PC-9 (cell line): ENCODE results near the gene FARS2.

ENCODE experiments used
- CTCF ChIP-seq: fragments of 200-600 bp; sonication (generic); conservative IDR thresholded peaks from 2 replicates; pipeline ENCODE4 v1.6.1; 2017; ENCODE audit warnings: mixed run types, antibody characterized with exemption, mild to moderate bottlenecking, moderate library complexity
- EZH2 ChIP-seq: fragments of 200-600 bp; sonication (generic); IDR thresholded peaks from 2 replicates; pipeline ENCODE4 v1.8.0; 2017; ENCODE audit warnings: antibody characterized with exemption, low read depth

- TF ChIP-seq CTCF (no peak), EZH2 (no peak)
Observed at GRCh38 chr6:5411414-5411813, 150.1 kb downstream of the FARS2 start.
